ENCODE measurements around the gene PHF23. TPM values are rescaled to one million over a fixed set of nuclear protein-coding genes. Genes with fewer than 3 reads are reported as not detected.
A peak's percentile ranks its signal among the peaks of the same experiment; 100 is the strongest.
"Not testable (repeated sequence)": the region's sequence is repeated elsewhere in the genome, so short reads cannot be mapped to it uniquely, and the experiment has no call there.

Gene PHF23
- total and polyA plus RNA-seq, 4 donors, result 25.4 to 40.5 (median 27.2) TPM

DNA sequence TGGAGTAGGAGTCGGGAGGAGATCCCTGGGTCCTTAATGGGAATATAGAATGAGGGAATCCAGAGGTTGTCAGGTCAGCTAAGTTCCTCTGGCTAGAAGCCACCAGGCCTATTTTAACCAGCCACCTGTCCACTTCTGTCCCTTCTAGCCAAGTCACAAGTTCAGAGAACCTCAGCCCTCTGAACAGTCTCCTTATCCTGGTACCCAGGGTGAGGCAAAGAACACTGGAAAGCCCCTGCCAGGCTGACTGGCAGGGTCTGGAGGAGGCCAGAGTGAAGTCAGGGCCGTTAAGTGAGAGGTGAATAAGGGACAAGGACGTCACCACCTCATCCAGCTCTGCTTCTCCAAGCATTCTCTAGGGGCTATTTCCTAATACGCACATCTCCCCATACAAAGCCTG, 9.5 kb upstream of the PHF23 start:
- TF ChIP-seq, protein P1, sequence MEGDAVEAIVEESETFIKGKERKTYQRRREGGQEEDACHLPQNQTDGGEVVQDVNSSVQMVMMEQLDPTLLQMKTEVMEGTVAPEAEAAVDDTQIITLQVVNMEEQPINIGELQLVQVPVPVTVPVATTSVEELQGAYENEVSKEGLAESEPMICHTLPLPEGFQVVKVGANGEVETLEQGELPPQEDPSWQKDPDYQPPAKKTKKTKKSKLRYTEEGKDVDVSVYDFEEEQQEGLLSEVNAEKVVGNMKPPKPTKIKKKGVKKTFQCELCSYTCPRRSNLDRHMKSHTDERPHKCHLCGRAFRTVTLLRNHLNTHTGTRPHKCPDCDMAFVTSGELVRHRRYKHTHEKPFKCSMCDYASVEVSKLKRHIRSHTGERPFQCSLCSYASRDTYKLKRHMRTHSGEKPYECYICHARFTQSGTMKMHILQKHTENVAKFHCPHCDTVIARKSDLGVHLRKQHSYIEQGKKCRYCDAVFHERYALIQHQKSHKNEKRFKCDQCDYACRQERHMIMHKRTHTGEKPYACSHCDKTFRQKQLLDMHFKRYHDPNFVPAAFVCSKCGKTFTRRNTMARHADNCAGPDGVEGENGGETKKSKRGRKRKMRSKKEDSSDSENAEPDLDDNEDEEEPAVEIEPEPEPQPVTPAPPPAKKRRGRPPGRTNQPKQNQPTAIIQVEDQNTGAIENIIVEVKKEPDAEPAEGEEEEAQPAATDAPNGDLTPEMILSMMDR (IDR thresholded peaks at IDR 0.05; ENCODE audit: control extremely low read depth, extremely low read depth), result no peak
- H3K27ac ChIP-seq (ENCODE audit: low read depth in 1 of 2, low read length in 1 of 2), result no peak overlapping the region
- DNase-seq (no peak), ATAC-seq (ENCODE audit: insufficient read depth, low FRiP score) (no peak)
- H3K4me1 ChIP-seq (ENCODE audit: control insufficient read depth in 5 of 5, insufficient read depth in 5 of 5, low read length in 5 of 5), result peaks cover 0 to 26% (median 11%) of the 10 kb centered on the region in 5 donors
- H3K9me3 ChIP-seq (ENCODE audit: control insufficient read depth in 4 of 4, insufficient read depth in 3 of 4, low read length in 3 of 4), result no peaks in the 10 kb centered on the region
- H3K4me3 ChIP-seq, result no peak overlapping the region
- H3K9ac ChIP-seq (ENCODE audit: insufficient read depth in 1 of 2, low read length in 2 of 2), result no peak overlapping the region
- peaks cover 2 to 23% (median 17%) of the 10 kb centered on the region in 4 donors for H3K36me3 ChIP-seq (ENCODE audit: control insufficient read depth in 4 of 4, insufficient read depth in 4 of 4, low read length in 4 of 4)
- WGBS, 2 donors, result 70 to 82% methylated on average over 4 of the region's 4 CpGs
- no peaks in the 10 kb centered on the region for H3K27me3 ChIP-seq (ENCODE audit: control insufficient read depth in 3 of 3, insufficient read depth in 3 of 3, low read length in 2 of 3)

DNA sequence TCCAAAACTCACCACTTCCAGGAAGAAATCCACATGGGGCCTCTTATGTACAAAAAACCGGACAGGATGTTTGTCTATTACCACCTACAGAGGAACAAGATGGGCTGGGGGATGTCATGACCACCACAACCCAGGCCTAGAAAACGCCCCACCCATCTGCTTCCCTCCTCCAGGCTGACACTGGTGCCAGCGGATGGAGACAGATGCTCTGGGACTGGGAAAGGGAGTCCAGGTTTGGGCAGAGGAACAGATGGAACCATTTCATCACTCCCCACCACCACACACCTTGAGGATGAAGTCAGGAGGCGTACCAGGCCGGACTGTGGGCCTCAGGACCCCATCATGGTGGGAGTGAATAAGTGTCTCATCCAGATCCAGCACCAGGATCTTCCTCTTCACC, 7.5 kb upstream of the PHF23 start:
- DNase-seq, result no peak
- TF ChIP-seq, protein P1 (IDR thresholded peaks at IDR 0.05; ENCODE audit: control extremely low read depth, extremely low read depth), result no peak
- 88 to 92% methylated on average over 5 of the region's 5 CpGs for WGBS, 2 donors
- Histone ChIP-seq H3K4me3 (no peak overlapping the region), H3K27me3 (ENCODE audit: control insufficient read depth in 3 of 3, insufficient read depth in 3 of 3, low read length in 2 of 3) (no peaks in the 10 kb centered on the region), H3K36me3 (ENCODE audit: control insufficient read depth in 4 of 4, insufficient read depth in 4 of 4, low read length in 4 of 4) (peaks cover 2 to 23% (median 20%) of the 10 kb centered on the region in 4 donors), H3K4me1 (ENCODE audit: control insufficient read depth in 5 of 5, insufficient read depth in 5 of 5, low read length in 5 of 5) (peaks cover 0 to 23% (median 7%) of the 10 kb centered on the region in 5 donors), H3K9ac (ENCODE audit: insufficient read depth in 1 of 2, low read length in 2 of 2) (no peak overlapping the region), H3K27ac (ENCODE audit: low read depth in 1 of 2, low read length in 1 of 2) (no peak overlapping the region), H3K9me3 (ENCODE audit: control insufficient read depth in 4 of 4, insufficient read depth in 3 of 4, low read length in 3 of 4) (no peaks in the 10 kb centered on the region)
- no peak for ATAC-seq (ENCODE audit: insufficient read depth, low FRiP score)

DNA sequence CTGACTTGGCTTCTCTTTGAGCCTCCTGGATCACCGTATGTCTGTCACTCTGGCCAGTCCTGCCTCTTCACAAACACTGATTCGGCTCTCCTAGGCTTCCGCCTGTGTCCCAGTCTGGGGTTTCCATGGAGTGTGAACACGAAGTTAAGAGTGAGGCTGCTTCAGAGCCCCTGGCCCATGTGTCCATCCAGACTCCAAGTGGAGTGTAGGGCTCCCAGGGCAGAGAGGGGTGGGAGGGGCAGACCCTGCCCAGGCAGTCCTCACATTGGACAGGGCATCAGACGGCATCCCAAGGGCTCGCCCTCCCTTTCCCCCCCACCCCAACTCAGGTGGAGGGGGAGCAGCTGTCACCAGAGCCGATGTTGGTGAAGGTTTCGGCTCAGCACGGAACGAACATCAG, 4.6 kb upstream of the PHF23 start:
- H3K9ac ChIP-seq (ENCODE audit: insufficient read depth in 1 of 2, low read length in 2 of 2); DNase-seq; H3K4me3 ChIP-seq; H3K27me3 ChIP-seq (ENCODE audit: control insufficient read depth in 3 of 3, insufficient read depth in 3 of 3, low read length in 2 of 3); H3K27ac ChIP-seq (ENCODE audit: low read depth in 1 of 2, low read length in 1 of 2); ATAC-seq (ENCODE audit: insufficient read depth, low FRiP score); H3K9me3 ChIP-seq (ENCODE audit: control insufficient read depth in 4 of 4, insufficient read depth in 3 of 4, low read length in 3 of 4): not testable (repeated sequence)
- Histone ChIP-seq H3K4me1 (ENCODE audit: control insufficient read depth in 5 of 5, insufficient read depth in 5 of 5, low read length in 5 of 5) (peaks cover under 1 to 23% (median 14%) of the 10 kb centered on the region in 5 donors), H3K36me3 (ENCODE audit: control insufficient read depth in 4 of 4, insufficient read depth in 4 of 4, low read length in 4 of 4) (peaks cover 8 to 33% (median 27%) of the 10 kb centered on the region in 4 donors)
- WGBS, 2 donors, result 83 to 92% methylated on average over 10 of the region's 10 CpGs

DNA sequence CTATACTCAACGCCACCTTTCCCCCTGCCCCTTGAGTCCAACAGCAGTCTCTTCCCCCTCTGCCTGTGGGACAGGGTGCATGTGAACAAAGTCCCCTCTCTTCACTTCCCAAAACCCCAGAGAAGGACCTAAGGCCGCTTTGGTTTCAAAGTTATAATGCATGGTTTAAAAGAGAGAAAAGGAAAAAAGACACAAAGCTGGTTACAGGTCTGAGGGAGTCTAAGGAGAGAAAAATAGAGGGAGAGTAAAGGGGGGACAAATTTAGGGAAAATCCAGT, 4.1 kb upstream of the PHF23 start:
- TF ChIP-seq, protein P1 (IDR thresholded peaks at IDR 0.05; ENCODE audit: control extremely low read depth, extremely low read depth), result no peak
- Histone ChIP-seq H3K27ac (ENCODE audit: low read depth in 1 of 2, low read length in 1 of 2) (peak overlapping the region; percentile 93), H3K4me3 (peak overlapping the region; percentile 39), H3K27me3 (ENCODE audit: control insufficient read depth in 3 of 3, insufficient read depth in 3 of 3, low read length in 2 of 3) (no peaks in the 10 kb centered on the region), H3K36me3 (ENCODE audit: control insufficient read depth in 4 of 4, insufficient read depth in 4 of 4, low read length in 4 of 4) (peaks cover 8 to 33% (median 27%) of the 10 kb centered on the region in 4 donors), H3K9ac (ENCODE audit: insufficient read depth in 1 of 2, low read length in 2 of 2) (peak overlapping the region in 1 of 2 donors; percentile 87), H3K9me3 (ENCODE audit: control insufficient read depth in 4 of 4, insufficient read depth in 3 of 4, low read length in 3 of 4) (no peaks in the 10 kb centered on the region), H3K4me1 (ENCODE audit: control insufficient read depth in 5 of 5, insufficient read depth in 5 of 5, low read length in 5 of 5) (peaks cover 0 to 23% (median 14%) of the 10 kb centered on the region in 5 donors)
- no peak for DNase-seq
- 32 to 66% methylated on average over 2 of the region's 2 CpGs for WGBS, 2 donors
- no peak for ATAC-seq (ENCODE audit: insufficient read depth, low FRiP score)

All from lung (tissue), 12 donors.